Thyroid gland (tissue), 4 donors: Measurements from ENCODE around the gene ARV1.

Source experiments
- POLR2A ChIP-seq, 2 donors: fragments of 450-650 bp; IDR thresholded peaks; one replicate each; pipeline ENCODE4 v1.6.1; 2017; ENCODE audit warnings: antibody characterized with exemption in 2 of 2, mild to moderate bottlenecking in 2 of 2, moderate library complexity in 1 of 2
- TF ChIP-seq, protein P1 (sequence below), 6 experiments: fragments of 200-600 bp in 3 of 6; fragments of 450-650 bp in 3 of 6; sonication (generic) in 3 of 6; IDR thresholded peaks; one replicate each; pipeline ENCODE4 v1.5.1; 2016 to 2019; ENCODE audit warnings: antibody characterized with exemption in 6 of 6, mild to moderate bottlenecking in 2 of 6, inconsistent platforms in 1 of 6, moderate library complexity in 1 of 6

DNA sequence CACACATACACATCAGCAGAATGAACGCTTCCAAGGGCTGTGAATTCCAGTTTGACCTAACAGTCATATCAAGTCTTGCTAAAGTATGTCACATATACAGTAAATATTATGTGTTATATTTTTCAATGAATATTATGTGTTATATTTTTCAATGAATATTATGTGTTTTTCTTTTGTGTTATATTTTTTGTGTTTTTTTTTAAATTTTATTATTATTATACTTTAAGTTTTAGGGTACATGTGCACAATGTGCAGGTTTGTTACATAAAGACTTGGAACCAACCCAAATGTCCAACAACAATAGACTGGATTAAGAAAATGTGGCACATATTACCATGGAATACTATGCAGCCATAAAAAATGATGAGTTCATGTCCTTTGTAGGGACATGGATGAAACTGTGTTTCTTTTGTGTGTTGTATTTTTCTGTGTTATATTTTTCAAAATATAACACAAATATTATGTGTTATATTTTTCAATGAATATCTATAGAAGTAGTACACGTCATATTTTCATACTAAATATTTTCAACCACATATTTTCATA, 35.8 kb upstream of the ARV1 start:
- TF ChIP-seq, protein P1, sequence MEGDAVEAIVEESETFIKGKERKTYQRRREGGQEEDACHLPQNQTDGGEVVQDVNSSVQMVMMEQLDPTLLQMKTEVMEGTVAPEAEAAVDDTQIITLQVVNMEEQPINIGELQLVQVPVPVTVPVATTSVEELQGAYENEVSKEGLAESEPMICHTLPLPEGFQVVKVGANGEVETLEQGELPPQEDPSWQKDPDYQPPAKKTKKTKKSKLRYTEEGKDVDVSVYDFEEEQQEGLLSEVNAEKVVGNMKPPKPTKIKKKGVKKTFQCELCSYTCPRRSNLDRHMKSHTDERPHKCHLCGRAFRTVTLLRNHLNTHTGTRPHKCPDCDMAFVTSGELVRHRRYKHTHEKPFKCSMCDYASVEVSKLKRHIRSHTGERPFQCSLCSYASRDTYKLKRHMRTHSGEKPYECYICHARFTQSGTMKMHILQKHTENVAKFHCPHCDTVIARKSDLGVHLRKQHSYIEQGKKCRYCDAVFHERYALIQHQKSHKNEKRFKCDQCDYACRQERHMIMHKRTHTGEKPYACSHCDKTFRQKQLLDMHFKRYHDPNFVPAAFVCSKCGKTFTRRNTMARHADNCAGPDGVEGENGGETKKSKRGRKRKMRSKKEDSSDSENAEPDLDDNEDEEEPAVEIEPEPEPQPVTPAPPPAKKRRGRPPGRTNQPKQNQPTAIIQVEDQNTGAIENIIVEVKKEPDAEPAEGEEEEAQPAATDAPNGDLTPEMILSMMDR (IDR thresholded peaks at IDR 0.05), result no peak
- no peak for TF ChIP-seq POLR2A (IDR thresholded peaks at IDR 0.05)
